ENCODE measurements around the gene ZNF536.

DNA sequence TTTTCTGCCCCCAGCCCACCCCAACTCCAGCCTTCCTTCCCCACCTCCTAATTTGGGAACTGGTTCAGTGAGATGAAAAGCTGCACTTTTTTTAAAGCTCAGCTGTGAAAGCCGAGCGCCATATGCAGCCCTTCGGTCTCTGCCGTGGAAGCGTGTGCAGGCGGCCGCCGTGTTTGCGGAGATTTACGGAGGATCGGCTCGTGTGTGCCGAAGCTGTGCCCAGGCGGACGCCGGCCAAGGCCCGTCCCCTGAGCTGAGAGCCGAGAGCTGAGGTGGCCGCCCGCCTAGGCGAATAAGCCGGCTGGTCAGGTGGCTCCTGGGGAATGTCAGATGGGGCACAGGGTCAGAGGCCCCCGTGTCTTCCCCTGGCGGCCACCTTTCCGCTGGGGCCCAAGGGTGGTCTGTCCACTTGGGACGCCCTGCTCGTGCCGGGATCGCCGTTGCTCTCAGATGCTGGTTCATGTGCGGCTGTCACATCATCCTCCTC lies 78.7 kb downstream of the ZNF536 start:
- TF ChIP-seq, protein P1, sequence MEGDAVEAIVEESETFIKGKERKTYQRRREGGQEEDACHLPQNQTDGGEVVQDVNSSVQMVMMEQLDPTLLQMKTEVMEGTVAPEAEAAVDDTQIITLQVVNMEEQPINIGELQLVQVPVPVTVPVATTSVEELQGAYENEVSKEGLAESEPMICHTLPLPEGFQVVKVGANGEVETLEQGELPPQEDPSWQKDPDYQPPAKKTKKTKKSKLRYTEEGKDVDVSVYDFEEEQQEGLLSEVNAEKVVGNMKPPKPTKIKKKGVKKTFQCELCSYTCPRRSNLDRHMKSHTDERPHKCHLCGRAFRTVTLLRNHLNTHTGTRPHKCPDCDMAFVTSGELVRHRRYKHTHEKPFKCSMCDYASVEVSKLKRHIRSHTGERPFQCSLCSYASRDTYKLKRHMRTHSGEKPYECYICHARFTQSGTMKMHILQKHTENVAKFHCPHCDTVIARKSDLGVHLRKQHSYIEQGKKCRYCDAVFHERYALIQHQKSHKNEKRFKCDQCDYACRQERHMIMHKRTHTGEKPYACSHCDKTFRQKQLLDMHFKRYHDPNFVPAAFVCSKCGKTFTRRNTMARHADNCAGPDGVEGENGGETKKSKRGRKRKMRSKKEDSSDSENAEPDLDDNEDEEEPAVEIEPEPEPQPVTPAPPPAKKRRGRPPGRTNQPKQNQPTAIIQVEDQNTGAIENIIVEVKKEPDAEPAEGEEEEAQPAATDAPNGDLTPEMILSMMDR (IDR thresholded peaks at IDR 0.05), result no peak
- no peak for TF ChIP-seq POLR2A (IDR thresholded peaks at IDR 0.05)

Measured in Peyer's patch (tissue), 4 donors.